OCI-LY1 (cell line): ENCODE data around the gene FUT1.

Experiments
- CTCF ChIP-seq: fragments of 200-600 bp; sonication (generic), shearing (Covaris generic); IDR thresholded peaks from 2 replicates; pipeline ENCODE4 v1.5.1; 2017; ENCODE audit warnings: mild to moderate bottlenecking, antibody characterized with exemption, low read length, moderate library complexity, mixed read lengths
- EZH2 ChIP-seq: fragments of 200-600 bp; sonication (generic), shearing (Covaris generic); IDR thresholded peaks from 2 replicates; pipeline ENCODE4 v1.8.0; 2017; ENCODE audit warnings: borderline replicate concordance, mixed run types, mild to moderate bottlenecking, antibody characterized with exemption, low read length, moderate library complexity, mixed read lengths

- TF ChIP-seq CTCF (no peak), EZH2 (no peak)
Observed at GRCh38 chr19:48726556-48726955, 25.9 kb downstream of the FUT1 start.
